GM12874 (cell line): ENCODE measurements around the gene DAP.

Experiments used
- TF ChIP-seq, protein P1 (sequence below): IDR thresholded peaks from 2 replicates; pipeline ENCODE4 v1.5.1; 2011; ENCODE audit warnings: low read depth, mild to moderate bottlenecking, control low read depth, low read length, moderate library complexity; ENCODE audit not compliant: insufficient read depth

The DAP gene

DNA sequence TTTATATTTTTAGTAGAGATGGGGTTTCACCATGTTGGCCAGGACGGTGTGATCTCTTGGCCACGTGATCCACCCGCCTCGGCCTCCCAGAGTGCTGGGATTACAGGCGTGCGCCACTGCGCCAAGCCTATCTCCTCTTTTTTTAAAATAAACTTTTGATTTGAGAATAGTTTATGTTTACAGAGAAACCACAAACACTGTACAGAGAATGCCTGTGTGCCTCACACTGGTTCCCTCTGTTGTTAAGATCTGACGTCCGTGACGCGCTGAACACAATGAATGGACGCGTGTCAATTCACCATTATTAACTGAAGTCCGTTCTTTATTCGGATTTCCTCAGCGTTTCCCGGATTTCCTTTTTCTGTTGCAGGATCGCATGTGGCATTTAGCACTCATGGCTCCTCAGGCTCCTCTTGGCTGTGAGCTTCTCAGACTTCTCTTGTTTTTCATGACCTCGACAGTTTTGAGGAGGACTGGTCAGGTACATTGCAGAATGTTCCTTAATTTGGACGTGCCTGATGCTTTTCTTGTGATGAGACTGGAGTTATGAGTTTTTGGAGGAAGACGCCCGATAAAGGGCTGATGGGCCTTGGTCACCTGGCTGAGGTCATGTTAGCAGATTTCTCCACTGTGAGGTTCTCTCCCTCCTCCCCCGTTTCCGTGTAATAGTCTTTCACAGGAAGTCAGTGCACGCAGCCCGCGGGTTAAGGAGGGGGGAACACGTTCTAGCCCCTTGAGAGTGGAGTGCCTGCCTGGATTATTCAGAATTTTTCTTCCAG, 127.6 kb downstream of the DAP start:
- TF ChIP-seq, protein P1, sequence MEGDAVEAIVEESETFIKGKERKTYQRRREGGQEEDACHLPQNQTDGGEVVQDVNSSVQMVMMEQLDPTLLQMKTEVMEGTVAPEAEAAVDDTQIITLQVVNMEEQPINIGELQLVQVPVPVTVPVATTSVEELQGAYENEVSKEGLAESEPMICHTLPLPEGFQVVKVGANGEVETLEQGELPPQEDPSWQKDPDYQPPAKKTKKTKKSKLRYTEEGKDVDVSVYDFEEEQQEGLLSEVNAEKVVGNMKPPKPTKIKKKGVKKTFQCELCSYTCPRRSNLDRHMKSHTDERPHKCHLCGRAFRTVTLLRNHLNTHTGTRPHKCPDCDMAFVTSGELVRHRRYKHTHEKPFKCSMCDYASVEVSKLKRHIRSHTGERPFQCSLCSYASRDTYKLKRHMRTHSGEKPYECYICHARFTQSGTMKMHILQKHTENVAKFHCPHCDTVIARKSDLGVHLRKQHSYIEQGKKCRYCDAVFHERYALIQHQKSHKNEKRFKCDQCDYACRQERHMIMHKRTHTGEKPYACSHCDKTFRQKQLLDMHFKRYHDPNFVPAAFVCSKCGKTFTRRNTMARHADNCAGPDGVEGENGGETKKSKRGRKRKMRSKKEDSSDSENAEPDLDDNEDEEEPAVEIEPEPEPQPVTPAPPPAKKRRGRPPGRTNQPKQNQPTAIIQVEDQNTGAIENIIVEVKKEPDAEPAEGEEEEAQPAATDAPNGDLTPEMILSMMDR: no peak

DNA sequence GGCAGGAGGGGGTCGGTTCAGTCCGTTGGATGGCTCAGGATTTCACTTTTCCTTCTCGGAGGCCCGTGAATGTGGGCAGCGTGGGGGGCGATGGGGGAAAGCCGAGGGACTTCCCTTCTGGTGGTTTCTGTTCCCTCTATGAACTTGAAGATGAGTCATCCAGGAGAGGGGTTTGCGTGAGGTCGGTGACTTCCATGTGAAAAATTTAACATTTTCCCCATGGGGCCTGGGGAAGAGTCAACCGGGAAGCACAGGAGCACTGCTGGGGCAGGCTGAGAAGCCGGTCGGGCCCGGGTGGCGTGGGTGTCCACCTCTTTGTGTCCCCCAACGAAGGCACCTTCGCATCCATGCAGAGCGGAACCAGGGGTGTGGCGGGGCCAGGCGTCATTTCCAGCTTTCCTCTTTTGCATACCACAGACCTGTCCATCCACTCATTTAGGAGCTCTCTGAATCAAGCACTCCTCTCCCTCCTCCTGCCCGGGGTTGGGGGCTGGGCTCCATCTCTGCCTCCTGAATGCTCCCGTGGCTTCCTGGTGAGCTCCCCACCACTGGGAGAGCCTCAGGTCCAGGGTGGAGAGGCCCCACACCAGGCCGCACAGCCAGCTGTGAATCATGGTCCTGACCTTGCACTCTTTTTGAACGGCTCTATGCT, 128.8 kb downstream of the DAP start:
- TF ChIP-seq, protein P1: no peak

DNA sequence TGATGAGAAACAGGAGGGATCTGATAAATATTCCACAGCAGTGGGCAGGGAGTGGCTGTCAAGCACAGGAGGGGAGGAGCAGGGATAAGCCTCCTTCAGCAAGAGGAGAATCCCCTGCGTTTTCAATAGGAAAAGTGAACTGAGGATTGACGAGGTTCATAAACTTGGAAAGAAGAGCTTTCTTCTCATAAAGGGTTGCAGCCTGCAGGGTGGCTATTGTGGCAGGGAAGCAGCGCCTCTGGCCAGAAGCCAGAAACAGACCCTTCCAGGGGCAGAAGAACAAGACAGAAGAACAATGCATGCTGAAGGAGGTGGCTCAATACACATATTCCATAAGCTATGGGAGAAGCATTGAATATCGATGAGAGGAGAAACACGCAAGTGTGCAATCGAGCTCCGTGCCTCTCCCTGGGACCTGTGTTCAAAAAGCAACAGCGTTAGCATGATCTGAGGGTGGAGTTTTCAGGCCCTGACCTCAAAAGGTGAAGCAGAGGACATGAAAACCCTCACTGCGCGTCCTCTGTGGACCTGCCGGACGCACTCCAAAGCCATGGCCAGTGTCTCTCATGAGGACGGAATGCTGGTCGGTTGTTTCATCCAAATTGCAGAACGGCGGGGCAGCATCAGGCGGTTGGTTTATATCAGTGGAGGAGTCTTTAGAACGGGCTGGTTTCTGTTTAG, 129.6 kb downstream of the DAP start:
- TF ChIP-seq, protein P1: no peak

DNA sequence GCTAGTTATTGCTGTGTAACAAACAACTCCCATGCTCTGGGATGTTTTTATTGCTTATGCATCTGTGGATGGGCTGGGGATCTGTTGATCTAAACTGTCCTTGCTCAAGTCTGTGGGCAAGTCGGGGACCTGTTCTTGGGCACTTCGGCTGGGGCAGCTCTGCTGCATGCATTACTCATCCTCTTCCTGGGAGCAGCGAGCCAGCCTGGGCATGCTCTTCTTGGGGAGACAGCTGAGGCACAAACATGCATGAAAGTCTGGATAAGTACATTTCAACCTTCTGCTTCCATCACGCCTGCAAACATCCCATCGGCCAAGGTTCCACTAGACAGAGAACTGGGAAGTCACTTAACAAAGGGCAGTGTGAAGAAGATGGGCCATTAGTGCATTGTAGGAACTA, 130.9 kb downstream of the DAP start:
- TF ChIP-seq, protein P1: no peak

DNA sequence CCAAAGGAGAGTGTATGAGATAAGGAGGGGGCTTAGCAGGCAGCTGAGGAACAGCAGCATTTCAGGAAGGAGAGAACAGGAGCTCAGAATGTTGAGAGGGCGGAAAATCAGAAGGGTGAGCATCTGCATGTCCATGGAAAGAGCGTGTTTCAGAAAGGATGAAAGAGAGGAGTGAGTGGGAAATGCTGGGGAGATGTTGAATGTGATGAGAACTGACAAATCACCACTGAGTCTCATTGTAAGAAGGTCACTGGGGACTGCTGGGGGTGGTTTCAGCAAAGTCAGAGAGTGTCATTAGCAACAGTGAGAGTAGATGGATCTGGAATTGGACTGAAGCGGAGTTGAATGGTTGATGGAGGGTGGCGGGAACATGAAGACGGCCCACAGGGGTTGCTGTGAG, 131.4 kb downstream of the DAP start:
- TF ChIP-seq, protein P1: no peak
